Measurements from ENCODE around the gene BMF.
"Not testable (repeated sequence)": the region's sequence is repeated elsewhere in the genome, so short reads cannot be mapped to it uniquely, and the experiment has no call there.

Gene BMF

GRCh38 chr15:40151499-40151898, 42.8 kb upstream of the BMF start:
- no peak for TF ChIP-seq CTCF (IDR thresholded peaks at IDR 0.05; ENCODE audit: insufficient read depth, low read length, poor library complexity, severe bottlenecking)
- Histone ChIP-seq H3K4me3 (replicated peaks; ENCODE audit: low read depth, low read length) (no peak overlapping the region), H3K36me3 (ENCODE audit: control insufficient read depth, insufficient read depth, low read length) (no peaks in the 10 kb centered on the region), H3K27me3 (replicated peaks; ENCODE audit: control insufficient read depth, insufficient read depth, low read length) (no peaks in the 10 kb centered on the region)
- DNase-seq (ENCODE audit: extremely low read depth, insufficient read length): no peak

- TF ChIP-seq CTCF (IDR thresholded peaks at IDR 0.05; ENCODE audit: insufficient read depth, low read length, poor library complexity, severe bottlenecking): no peak
- H3K36me3 ChIP-seq (ENCODE audit: control insufficient read depth, insufficient read depth, low read length): no peaks in the 10 kb centered on the region
- no peaks in the 10 kb centered on the region for H3K27me3 ChIP-seq (replicated peaks; ENCODE audit: control insufficient read depth, insufficient read depth, low read length)
- DNase-seq (ENCODE audit: extremely low read depth, insufficient read length): no peak
- H3K4me3 ChIP-seq (replicated peaks; ENCODE audit: low read depth, low read length): no peak overlapping the region
Observed at GRCh38 chr15:40150163-40150925, 41.7 kb upstream of the BMF start.

- DNase-seq (ENCODE audit: extremely low read depth, insufficient read length): no peak
- H3K4me3 ChIP-seq (replicated peaks; ENCODE audit: low read depth, low read length): no peak overlapping the region
- no peak for TF ChIP-seq CTCF (IDR thresholded peaks at IDR 0.05; ENCODE audit: insufficient read depth, low read length, poor library complexity, severe bottlenecking)
Observed at GRCh38 chr15:40149339-40149738, 40.7 kb upstream of the BMF start.

GRCh38 chr15:40146037-40146436, 37.4 kb upstream of the BMF start:
- H3K36me3 ChIP-seq (ENCODE audit: control insufficient read depth, insufficient read depth, low read length): no peaks in the 10 kb centered on the region
- no peak overlapping the region for H3K4me3 ChIP-seq (replicated peaks; ENCODE audit: low read depth, low read length)
- TF ChIP-seq CTCF (IDR thresholded peaks at IDR 0.05; ENCODE audit: insufficient read depth, low read length, poor library complexity, severe bottlenecking): no peak
- H3K27me3 ChIP-seq (replicated peaks; ENCODE audit: control insufficient read depth, insufficient read depth, low read length): no peaks in the 10 kb centered on the region
- no peak for DNase-seq (ENCODE audit: extremely low read depth, insufficient read length)

More at GRCh38 chr15:40149339-40149738, 40.7 kb upstream of the BMF start:
- Histone ChIP-seq H3K36me3 (ENCODE audit: control insufficient read depth, insufficient read depth, low read length) (no peaks in the 10 kb centered on the region), H3K27me3 (replicated peaks; ENCODE audit: control insufficient read depth, insufficient read depth, low read length) (no peaks in the 10 kb centered on the region)

- no peak for DNase-seq (ENCODE audit: extremely low read depth, insufficient read length)
- Histone ChIP-seq H3K4me3 (replicated peaks; ENCODE audit: low read depth, low read length) (no peak overlapping the region), H3K27me3 (replicated peaks; ENCODE audit: control insufficient read depth, insufficient read depth, low read length) (no peaks in the 10 kb centered on the region), H3K36me3 (ENCODE audit: control insufficient read depth, insufficient read depth, low read length) (no peaks in the 10 kb centered on the region)
- TF ChIP-seq CTCF (IDR thresholded peaks at IDR 0.05; ENCODE audit: insufficient read depth, low read length, poor library complexity, severe bottlenecking): no peak
Observed at GRCh38 chr15:40142428-40142827, 33.7 kb upstream of the BMF start.

GRCh38 chr15:40138201-40138570, 29.5 kb upstream of the BMF start:
- not testable (repeated sequence) for H3K36me3 ChIP-seq (ENCODE audit: control insufficient read depth, insufficient read depth, low read length); DNase-seq (ENCODE audit: extremely low read depth, insufficient read length); H3K27me3 ChIP-seq (replicated peaks; ENCODE audit: control insufficient read depth, insufficient read depth, low read length); H3K4me3 ChIP-seq (replicated peaks; ENCODE audit: low read depth, low read length)

Measured in GM06990 (cell line).